GM19240 (cell line): Measurements from ENCODE around the gene CCL14.

ENCODE experiments used
- DNase-seq: peaks from one replicate; pipeline ENCODE4 v3.0.0; 2011; ENCODE audit warnings: low spot score; ENCODE audit not compliant: insufficient read length

The CCL14 gene

DNA sequence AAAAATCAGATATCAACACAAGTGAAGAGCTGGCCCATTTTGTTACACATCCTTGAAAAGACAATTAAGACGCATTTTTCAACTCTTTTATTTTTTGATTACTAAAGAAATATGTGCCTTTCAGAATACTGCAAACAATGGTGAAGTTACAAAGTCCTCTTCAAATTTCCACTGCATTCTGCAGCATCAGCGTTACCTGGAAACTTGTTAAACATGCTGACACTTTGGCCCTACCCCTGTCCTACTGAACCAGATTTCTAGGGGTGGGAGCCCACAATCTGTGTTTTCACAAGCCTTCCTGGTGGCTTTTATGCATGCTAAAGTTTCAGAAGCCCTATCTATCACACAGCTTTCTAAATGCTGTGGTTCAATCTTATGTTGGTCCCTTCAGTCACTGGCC lies 4.5 kb upstream of the CCL14 start:
- DNase-seq, result no peak

DNA sequence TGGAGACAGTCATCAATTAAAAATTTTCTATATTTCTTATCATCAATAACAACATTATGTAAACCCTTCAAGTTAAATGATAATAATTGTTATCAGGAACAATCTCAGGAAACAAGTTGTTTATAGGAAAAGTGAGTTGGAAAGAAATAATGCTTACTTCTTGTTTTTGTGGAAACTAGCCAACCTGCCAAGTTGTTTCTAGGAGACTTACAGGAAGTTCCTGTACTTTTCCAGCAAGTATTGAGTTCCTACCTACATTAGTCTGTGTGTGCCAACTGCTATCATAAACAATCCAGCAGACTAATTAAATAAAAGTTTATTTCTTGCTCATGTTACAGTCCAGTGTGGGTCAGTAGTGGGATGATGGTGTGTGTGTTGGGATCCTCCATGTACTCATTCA lies 1.6 kb upstream of the CCL14 start:
- DNase-seq, result no peak

DNA sequence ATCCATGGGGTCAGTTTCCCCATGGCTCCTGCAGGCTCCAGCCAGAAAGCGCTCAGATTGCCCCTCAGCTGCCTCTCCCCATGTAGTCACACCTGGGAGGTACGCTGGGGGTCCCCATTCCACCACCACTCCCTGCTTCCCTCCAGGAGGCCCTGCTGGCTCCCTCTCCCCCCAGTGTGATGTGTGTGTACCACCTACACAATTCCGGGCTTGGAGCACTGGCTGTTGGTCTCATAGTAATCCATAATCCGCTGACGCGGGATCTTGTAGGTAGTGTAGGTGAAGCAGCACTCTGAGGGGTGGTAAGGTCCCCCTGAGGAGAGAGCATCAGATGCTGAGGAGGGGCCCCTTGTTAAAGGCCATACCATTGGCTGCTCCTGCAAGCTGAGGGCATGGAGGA lies 2.4 kb downstream of the CCL14 start:
- DNase-seq, result no peak

DNA sequence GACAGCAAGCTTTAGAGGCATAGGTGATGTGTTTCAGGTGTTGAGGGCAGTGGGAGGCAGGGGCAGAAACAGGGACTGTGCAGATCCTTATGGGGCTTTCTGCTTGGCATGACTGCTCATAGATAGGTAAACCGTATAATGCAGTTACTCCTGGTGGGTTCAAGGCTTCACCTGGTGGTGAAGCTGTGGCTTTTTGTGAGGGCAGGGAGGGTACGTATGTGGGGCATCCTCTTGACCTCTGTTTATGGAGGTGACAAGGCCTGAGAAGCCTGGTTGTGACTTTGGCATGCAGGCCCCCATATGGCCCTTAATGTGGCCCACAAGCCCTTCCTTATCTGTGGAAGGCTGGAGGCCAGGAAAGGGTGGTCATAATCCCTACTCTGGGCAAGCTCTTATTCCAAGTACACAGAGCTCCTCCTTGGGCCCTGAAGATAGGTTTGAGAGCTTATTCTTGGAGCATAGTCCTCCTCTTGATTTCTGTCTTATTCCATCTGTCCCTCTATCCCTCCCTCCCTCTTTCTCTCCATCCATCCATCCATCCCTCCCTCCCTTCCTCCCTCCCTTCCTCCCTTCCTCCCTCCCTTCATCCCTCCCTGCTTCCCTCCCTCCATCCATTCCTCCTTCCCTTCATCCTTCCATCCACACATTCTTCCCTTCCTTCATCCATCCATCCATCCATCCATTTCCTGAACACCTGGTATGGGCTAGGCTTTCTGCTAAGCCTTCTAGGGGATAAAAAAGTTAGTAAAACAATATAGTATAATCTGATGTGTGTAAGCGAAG lies 3.9 kb downstream of the CCL14 start:
- no peak for DNase-seq

DNA sequence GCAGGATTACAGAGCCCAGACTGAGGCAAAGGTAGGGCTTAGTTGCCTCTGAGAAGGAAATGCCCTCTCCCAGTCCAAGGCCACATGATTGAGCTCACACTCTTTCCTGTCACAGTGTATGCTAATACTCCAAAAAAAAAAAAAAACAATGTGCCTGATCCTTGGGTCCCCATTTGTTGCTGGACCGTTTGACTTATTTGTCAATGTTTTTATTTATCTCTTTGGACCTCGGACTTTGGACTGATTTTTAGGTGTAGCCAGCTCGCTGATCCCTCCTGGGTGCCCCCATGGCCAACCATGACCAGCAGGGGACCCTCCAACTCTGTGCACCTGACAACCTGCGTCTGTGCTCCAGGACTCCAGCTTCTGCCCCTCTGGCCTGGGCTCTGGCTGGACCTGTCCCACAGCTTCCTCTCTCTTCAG lies 4.6 kb downstream of the CCL14 start:
- DNase-seq, result no peak

DNA sequence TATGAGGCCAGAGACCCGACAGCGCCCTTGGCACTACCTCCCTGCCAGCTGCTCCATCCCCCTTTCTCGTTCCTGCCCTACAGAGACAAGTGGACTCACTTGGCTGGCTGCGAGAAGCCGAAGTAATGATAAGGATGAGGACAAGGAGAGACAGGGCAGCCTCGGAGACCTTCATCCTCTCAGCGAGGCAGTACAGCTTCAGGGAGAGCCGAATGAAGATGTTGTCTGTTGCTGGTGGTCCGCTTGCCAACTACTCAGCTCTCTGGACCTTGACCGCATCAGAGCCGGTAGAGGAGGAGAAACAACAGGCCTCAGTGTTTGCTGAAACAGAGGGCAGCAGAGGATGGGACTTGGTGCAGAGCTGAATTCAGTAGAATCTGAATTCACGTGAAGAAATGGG lies 5.3 kb downstream of the CCL14 start, which contains the start of gene CCL16:
TSS of gene CCL16 (minus strand) at position 252 of the 400 bp plus-strand sequence. CDS start at position 175, 77 bp downstream.
- DNase-seq, result no peak

- DNase-seq, result no peak
Observed at GRCh38 chr17:35978346-35978745, 8.2 kb downstream of the CCL14 start.

DNA sequence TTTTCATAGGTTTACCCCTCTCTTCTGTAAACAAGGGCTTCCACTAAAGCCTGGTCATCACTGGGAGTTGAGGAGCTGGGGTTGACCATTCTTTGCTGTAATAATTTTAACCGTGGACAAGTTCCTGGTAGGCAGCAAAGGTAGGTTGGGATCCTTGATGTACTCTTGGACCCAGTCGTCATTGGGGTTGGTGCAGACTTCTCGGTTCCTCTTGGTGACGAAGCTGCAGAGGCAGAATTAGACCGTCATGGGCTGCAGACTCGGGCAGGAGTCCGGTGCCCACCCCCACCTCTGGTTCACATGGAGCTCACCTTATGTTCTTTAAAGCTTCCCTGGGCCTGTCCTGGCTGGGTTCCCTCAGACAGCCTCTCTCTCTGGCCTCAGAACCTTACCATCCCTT lies 9.0 kb downstream of the CCL14 start:
- no peak for DNase-seq

GRCh38 chr17:35973333-35974260 lies 12.9 kb downstream of the CCL14 start:
- no peak for DNase-seq

DNA sequence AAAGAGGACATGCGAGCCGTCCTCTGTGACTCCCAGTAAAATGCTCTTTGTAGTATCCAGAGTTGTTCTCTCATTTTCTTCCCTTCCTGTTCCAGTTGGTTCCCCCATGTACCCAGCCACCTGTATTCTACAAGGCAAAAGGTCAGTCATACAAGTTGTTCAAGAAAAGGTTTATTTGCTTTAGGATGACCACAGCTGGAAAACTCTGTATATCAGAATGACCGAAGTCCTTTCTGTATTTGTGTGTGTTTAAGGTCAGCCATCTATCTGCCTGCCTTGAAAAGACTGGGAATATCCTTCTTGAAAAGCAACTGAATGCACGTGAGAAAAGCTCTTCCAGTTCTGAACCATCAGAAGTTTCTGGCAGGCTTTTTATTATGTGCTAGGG lies 13.6 kb downstream of the CCL14 start:
- no peak for DNase-seq

GRCh38 chr17:35972535-35972934 lies 14.0 kb downstream of the CCL14 start:
- no peak for DNase-seq

DNA sequence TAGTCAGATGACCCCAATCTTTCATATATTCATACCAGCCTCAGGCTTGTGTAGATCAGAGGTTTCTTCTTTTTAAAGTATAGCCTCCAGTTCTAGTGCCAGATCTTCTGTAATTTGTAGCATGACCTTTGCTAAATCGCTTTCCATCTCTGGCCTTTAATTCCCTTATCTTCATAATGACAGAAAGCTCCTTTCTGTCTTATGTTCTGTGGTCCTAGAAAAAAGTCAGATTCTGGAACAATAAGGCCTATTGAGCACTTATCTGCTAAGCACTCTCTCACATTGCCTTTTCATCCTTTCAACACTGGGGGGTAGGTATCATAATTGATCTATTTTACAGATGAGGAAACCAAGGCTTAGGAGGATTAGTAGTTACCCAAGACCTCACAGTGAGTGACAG lies 14.5 kb downstream of the CCL14 start:
- no peak for DNase-seq

DNA sequence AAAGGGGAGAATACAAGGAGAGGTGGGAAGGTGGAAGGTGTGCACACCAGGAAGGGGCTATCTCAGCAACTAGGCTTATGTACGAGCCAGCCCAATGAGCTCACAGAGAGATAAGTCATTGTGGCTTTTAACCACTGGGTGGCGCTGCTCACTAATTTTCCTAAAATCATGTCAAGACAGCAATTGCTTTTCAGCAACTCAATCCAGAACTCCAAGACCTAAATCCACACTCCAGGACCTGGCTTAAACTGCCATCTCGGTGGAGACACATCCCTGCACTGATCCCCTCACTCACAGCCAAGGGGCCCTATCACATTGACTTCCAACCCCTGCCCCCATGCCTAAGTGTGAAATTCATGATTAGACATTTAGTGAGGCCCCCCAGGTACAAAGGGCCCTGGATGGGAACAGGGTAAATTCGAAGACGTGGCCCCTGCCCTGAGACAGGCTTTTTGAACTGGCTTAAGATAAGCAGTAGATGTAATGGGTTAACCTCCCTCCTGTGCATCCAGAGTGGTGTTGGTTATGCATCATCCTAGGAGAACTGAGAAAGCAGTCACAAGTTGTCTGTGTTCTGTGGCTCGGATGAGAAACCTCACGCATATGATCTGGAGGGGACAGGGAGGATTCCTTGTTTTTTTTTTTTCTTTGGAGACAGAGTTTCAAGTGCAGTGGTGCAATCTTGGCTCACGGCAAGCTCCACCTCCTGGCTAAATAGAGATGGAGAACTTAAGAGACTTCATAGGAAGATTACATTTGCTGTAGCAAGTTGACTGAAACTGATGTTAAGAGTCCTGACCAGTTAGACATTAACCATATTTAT lies 16.8 kb downstream of the CCL14 start:
- no peak for DNase-seq

- no peak for DNase-seq
Observed at GRCh38 chr17:35968520-35969054, 17.9 kb downstream of the CCL14 start.

- DNase-seq, result no peak
Observed at GRCh38 chr17:35965272-35965671, 21.3 kb downstream of the CCL14 start.

GRCh38 chr17:35963663-35964062 lies 22.9 kb downstream of the CCL14 start:
- no peak for DNase-seq

GRCh38 chr17:35953720-35954119 lies 32.8 kb downstream of the CCL14 start:
- DNase-seq, result no peak

- no peak for DNase-seq
Observed at GRCh38 chr17:35949401-35949800, 37.1 kb downstream of the CCL14 start.

DNA sequence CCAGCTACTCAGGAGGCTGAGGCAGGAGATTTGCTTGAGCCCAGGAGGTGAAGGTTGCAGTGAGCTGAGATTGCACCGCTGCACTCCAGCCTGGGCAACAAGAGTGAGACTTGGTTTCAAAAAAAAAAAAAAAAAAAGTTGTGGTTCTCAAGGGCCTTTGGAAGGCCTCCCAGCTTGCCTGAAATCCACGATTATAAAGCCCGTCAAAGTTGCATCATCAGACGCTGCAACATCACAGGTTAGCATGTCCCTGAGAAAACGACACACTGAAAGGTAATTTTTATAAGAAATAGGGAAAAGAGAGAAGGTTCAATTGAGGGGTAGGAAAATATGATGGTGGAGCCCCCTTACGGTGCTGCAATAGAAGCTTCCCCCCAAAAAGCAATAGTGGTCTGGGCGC lies 38.4 kb downstream of the CCL14 start:
- DNase-seq, result no peak

GRCh38 chr17:35947156-35947585 lies 39.4 kb downstream of the CCL14 start:
- peak; percentile 16 for DNase-seq

DNA sequence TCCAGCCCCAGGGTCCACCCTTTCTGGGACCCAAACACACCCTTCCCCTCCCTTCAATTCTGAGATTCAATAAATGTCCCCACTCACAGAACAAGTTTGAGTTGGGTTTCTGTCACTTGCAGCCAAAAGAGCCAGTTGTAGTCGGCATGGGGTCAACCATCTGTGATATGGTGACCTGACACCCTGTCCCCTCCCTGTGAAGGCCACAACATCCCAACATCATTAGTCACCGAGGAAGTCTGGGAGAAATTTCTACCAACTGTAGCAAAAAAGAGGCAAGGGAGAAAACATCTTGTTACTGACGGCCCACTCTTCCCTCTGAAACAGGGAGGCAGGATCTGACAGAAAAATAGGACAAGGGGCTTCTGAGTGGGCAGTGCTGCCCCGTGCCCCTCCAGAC lies 42.4 kb downstream of the CCL14 start:
- no peak for DNase-seq
